Right lobe of liver (tissue), 6 donors: Measurements from ENCODE around the gene DGCR6. TPM values are rescaled to one million over a fixed set of nuclear protein-coding genes. Genes with fewer than 3 reads are reported as not detected.
"Not testable (repeated sequence)": the region's sequence is repeated elsewhere in the genome, so short reads cannot be mapped to it uniquely, and the experiment has no call there.

ENCODE experiments used
- ATAC-seq, 4 donors: fragments of 200-7000 bp; cut with Tn5 transposase; one replicate each; pipeline ENCODE4 v1.9.1; 2020; ENCODE audit warnings: mild to moderate bottlenecking in 4 of 4, moderate library complexity in 4 of 4
- DNase-seq, 3 donors: peaks; one replicate each; pipeline ENCODE4 v3.0.0-alpha.2; 2020
- H3K27ac ChIP-seq, 3 donors: fragments of 200-600 bp; one replicate each; pipeline ENCODE4 v1.8.0; 2022
- H3K27me3 ChIP-seq, 2 donors: fragments of 200-600 bp; one replicate each; pipeline ENCODE4 v1.8.0; 2022
- H3K36me3 ChIP-seq, 4 donors: fragments of 200-600 bp; sonication (generic) in 1 of 4; one replicate each; pipeline versions ENCODE4 v1.5.1 to v1.8.0; 2017 to 2022; ENCODE audit warnings: control low read depth in 1 of 4
- H3K4me1 ChIP-seq, 4 donors: fragments of 200-600 bp; sonication (generic) in 1 of 4; one replicate each; pipeline versions ENCODE4 v1.5.1 to v1.8.0; 2017 to 2022; ENCODE audit warnings: control low read depth in 1 of 4
- H3K4me3 ChIP-seq, 3 donors: fragments of 200-600 bp; one replicate each; pipeline ENCODE4 v1.8.0; 2022
- H3K9me3 ChIP-seq, 4 donors: fragments of 200-600 bp; sonication (generic) in 1 of 4; one replicate each; pipeline versions ENCODE4 v1.5.1 to v1.8.0; 2017 to 2022; ENCODE audit warnings: control low read depth in 1 of 4
- CTCF ChIP-seq, 4 donors: fragments of 200-600 bp in 3 of 4; fragments of 450-650 bp in 1 of 4; IDR thresholded peaks; one replicate each; pipeline versions ENCODE4 v1.5.1 to v1.8.0; 2016 to 2022; ENCODE audit warnings: antibody characterized with exemption in 4 of 4, mild to moderate bottlenecking in 2 of 4
- POLR2A ChIP-seq: fragments of 450-650 bp; IDR thresholded peaks from one replicate; pipeline ENCODE4 v1.6.1; 2017; ENCODE audit warnings: antibody characterized with exemption, mild to moderate bottlenecking
- WGBS: methylation state at CpG from one replicate; pipeline ENCODE4 v1.1.6; 2018; ENCODE audit warnings: low coverage, low lambda C conversion rate; ENCODE audit not compliant: insufficient coverage; ENCODE audit errors: missing lambda C conversion rate; 5-methylcytosine and 5-hydroxymethylcytosine counted together
- intact Hi-C, 2 donors: fragments of 100-400 bp; cut with DNase I; formaldehyde crosslinking; loops; one replicate each; pipeline versions ENCODE4 v1.11.2 to v1.14.1; 2022
- total RNA-seq, 6 experiments: library from RNA; depleted of rRNA in 2 of 6; stranded (reverse); fragments of >200 nt in 2 of 6; fragmentation: NEBNext Ultra II Directional in 3 of 6; extraction: Animal tissue kit (Norgen Biotek cat#: 25700) in 3 of 6; gene quantifications; one replicate each; pipeline versions ENCODE4 v1.1.0 to v1.2.4, GENCODE V29; 2016 to 2023
- donor health status: DM: no; HTN: yes; CAD: no.
- donor health status: DM: no; HTN: no; CAD: no.
- donor health status: DM: no; HTN: no; CAD: no.
- donor health status: DM: no; HTN: yes; CAD: no.
- donor health status: DM: no; HTN: yes; CAD: no.

DGCR6 gene
- total RNA-seq, 6 experiments from 2014 or later = 0.92 to 5.1 (median 2.5) TPM

GRCh38 chr22:18931905-18932652 lies 26.0 kb downstream of the DGCR6 start:
- Histone ChIP-seq H3K27me3 (no peaks in the 10 kb centered on the region), H3K27ac (no peak overlapping the region), H3K4me1 (no peaks in the 10 kb centered on the region), H3K9me3 (no peaks in the 10 kb centered on the region), H3K36me3 (no peaks in the 10 kb centered on the region), H3K4me3 (no peak overlapping the region)
- ATAC-seq = no peak
- DNase-seq = no peak
- intact Hi-C loops = no loop called here
- no peak for TF ChIP-seq POLR2A
- TF ChIP-seq CTCF (IDR thresholded peaks at IDR 0.05) = no peak
- no CpG with 5 or more reads among the region's 16 CpGs for WGBS

- intact Hi-C loops = no loop called here
- Histone ChIP-seq H3K9me3 (no peaks in the 10 kb centered on the region), H3K4me3 (no peak overlapping the region), H3K27ac (no peak overlapping the region), H3K27me3 (no peaks in the 10 kb centered on the region), H3K4me1 (no peaks in the 10 kb centered on the region), H3K36me3 (no peaks in the 10 kb centered on the region)
- no peak for DNase-seq
- WGBS = no CpG with 5 or more reads among the region's 7 CpGs
- TF ChIP-seq CTCF (IDR thresholded peaks at IDR 0.05) (no peak), POLR2A (no peak)
- ATAC-seq = no peak
Observed at GRCh38 chr22:18933914-18934313, 27.8 kb downstream of the DGCR6 start.

- H3K27ac ChIP-seq = not testable (repeated sequence)
- ATAC-seq = peak in 2 of 4 donors; percentile 24 to 38
- WGBS = no CpG with 5 or more reads among the region's 7 CpGs
Observed at GRCh38 chr22:18934688-18935087, 28.6 kb downstream of the DGCR6 start.

GRCh38 chr22:18935889-18936529 lies 29.9 kb downstream of the DGCR6 start, which contains the start of gene PRODH:
TSS of gene PRODH (minus strand) at chr22:18936293. CDS start at chr22:18936287, 6 bp downstream.
- Histone ChIP-seq H3K4me3 (no peak within 1 kb of the TSS), H3K9me3 (no peaks in the 10 kb centered on the region), H3K27me3 (no peaks in the 10 kb centered on the region), H3K36me3 (no peaks in the 10 kb centered on the region), H3K4me1 (no peaks in the 10 kb centered on the region), H3K27ac (no peak within 1 kb of the TSS)
- no CpG with 5 or more reads among the region's 67 CpGs for WGBS
- intact Hi-C loops = no loop called here
- no peak for DNase-seq
- ATAC-seq = peak; percentile 72 to 87 (median 78)
- TF ChIP-seq CTCF (IDR thresholded peaks at IDR 0.05) (no peak), POLR2A (no peak)

More at GRCh38 chr22:18934688-18935087, 28.6 kb downstream of the DGCR6 start:
- H3K27me3 ChIP-seq, intact Hi-C loops, H3K4me1 ChIP-seq, DNase-seq, H3K36me3 ChIP-seq, H3K9me3 ChIP-seq, H3K4me3 ChIP-seq: not testable (repeated sequence)

- H3K4me3 ChIP-seq, H3K9me3 ChIP-seq, H3K4me1 ChIP-seq, H3K27me3 ChIP-seq, H3K27ac ChIP-seq, H3K36me3 ChIP-seq, ATAC-seq, DNase-seq, intact Hi-C loops: not testable (repeated sequence)
- WGBS = 0% methylated on average over 2 of the region's 8 CpGs
Observed at GRCh38 chr22:18938691-18939090, 32.6 kb downstream of the DGCR6 start.

GRCh38 chr22:18947105-18947504 lies 41.0 kb downstream of the DGCR6 start:
- ATAC-seq, intact Hi-C loops: not testable (repeated sequence)

More at GRCh38 chr22:18947105-18947504, 41.0 kb downstream of the DGCR6 start:
- not testable (repeated sequence) for H3K4me3 ChIP-seq, H3K27me3 ChIP-seq, H3K9me3 ChIP-seq, H3K27ac ChIP-seq, H3K36me3 ChIP-seq
- peak in 1 of 3 donors; percentile 2 for DNase-seq
- peaks cover 0 to 13% (median 4%) of the 10 kb centered on the region in 4 donors for H3K4me1 ChIP-seq
- WGBS = 40% methylated on average over 3 of the region's 9 CpGs
